Right lung (tissue), 5 donors: Measurements from ENCODE around the gene CATSPERZ. TPM values are rescaled to one million over a fixed set of nuclear protein-coding genes. Genes with fewer than 3 reads are reported as not detected.
"Not testable (repeated sequence)": the region's sequence is repeated elsewhere in the genome, so short reads cannot be mapped to it uniquely, and the experiment has no call there.

Experiments used
- DNase-seq, 2 donors: peaks; one replicate each; pipeline ENCODE4 v3.0.0-alpha.2; 2013
- polyA plus RNA-seq, 5 donors: library from polyadenylated mRNA; unstranded; fragments of 120-200 nt; gene quantifications; one replicate each; pipeline versions ENCODE4 v1.2.1 to v1.2.3, GENCODE V29; 2013; ENCODE audit warnings: inconsistent platforms in 1 of 5, low replicate concordance in 1 of 5; ENCODE audit not compliant: insufficient read length in 5 of 5, insufficient read depth in 1 of 5

The CATSPERZ gene
- polyA plus RNA-seq, 5 donors = 0.15 to 0.33 (median 0.28) TPM; not detected in 2

DNA sequence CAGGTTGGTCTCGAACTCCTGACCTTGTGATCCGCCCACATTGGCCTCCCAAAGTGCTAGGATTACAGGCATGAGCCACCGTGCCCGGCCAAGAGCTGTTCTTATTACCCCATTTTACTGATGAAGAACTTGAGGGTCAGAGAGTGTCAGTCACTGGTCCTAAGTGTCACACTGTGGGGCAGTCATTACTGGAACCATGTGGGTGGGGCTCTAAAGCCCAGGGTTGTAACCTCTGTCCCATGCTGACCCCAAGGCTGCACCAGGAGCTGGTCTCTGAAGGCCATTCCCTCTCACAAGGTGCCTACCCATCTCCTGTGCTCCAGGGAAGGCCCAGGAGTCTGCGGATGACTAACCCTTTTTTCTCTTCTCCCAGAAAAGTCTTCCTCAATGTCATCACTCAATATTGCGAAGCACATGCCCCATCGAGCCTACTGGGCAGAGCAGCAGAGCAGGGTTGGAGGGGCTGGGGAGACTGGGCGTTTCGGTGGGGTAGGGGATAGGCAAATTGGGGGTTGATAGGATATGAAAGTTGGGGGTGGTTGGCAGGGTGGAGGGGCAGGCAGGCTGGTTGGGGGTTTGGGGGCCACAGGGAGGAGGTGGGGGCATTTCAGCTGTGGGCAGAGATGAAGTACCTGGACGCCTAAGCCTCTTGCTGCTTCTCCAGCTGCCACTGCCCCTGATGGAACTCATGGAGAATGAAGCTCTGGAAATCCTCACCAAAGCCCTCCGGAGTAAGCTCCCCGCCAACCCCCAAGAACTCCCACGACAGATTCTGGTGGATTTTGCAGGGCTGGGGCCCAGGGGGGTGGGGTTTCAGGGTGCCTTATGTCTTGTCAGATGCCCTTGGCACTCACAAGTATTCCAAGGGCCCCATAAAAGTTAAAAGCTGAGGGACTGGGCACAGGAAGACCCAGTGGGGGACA lies 3.2 kb downstream of the CATSPERZ start:
- DNase-seq = no peak

DNA sequence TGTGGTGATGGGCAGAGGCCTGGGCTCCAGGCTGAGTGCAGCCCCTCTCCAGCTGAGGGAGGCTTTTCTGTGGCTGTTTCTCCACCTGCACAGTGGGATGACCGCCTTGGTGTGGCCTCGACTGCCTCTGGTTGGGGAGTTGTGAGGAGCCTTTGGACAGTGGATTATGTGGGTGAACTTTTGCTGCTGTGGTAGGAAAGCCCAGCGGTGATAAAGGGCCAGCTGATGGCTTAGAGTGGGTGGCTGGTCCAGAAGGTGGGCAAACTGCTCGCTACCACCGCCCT lies 3.8 kb downstream of the CATSPERZ start:
- no peak for DNase-seq

DNA sequence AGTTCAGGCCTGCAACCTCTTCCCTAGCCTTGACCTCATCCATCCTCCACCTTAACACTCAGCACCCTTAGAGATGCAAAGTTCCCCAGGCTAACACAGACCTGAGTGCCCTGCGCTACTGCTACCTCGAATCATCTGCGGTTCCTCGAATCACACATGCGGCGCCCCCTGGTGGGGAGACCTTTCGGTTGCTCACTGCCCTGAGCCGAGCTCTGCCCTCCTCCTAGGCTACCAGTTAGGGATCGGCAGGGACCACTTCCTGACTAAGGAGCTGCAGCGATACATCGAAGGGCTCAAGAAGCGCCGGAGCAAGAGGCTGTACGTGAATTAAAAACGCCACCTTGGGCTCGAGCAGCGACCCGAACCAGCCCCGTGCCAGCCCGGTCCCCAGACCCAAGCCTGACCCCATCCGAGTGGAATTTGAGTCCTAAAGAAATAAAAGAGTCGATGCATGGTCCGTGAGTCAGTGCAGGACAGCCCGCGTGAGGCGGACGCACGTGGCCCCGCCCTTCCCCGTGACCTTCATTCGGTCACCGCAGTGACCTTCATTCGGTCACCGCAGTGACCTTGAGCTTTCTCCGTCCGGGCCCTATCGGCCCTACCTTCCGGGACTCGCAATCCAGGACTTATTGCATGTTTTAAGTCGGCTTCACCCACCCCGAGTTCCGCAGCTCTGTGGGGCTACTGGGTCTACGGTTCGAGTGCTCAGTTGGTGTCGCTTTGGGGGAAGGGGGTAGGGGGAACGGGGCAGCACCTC lies 4.3 kb downstream of the CATSPERZ start:
- DNase-seq = peak; percentile 76 to 79

DNA sequence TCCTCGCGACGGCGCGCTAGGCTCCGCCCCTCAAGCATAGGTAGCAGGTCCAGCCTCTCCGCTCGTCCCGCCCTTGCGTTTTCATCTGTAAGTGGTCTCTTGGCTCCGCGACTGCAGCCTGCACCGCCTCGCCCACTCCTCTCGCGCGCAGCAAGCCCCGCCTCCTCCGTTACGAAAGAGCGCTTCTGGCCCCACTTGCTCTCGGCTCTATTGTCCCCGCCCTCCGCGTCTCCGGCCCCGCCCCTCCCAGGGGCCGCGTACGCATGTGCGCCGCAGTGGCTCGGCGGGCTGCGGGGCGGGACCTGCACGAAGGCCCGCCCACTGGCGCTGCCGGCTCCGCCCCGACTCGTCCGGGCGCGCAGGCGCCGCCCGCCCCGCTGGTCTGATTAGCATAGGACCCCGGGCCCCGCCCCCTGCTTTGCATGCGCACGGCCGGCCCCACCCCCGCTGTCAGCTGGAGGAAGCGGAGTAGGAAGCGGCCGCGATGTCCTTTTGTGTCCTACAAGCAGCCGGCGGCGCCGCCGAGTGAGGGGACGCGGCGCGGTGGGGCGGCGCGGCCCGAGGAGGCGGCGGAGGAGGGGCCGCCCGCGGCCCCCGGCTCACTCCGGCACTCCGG lies 5.0 kb downstream of the CATSPERZ start, which contains the start of gene ESRRA:
Gene ESRRA (plus strand): TSS at position 450 of the 616 bp plus-strand sequence. CDS start 1,656 bp downstream, outside the sequence.
- DNase-seq = peak; percentile 98 to 99

DNA sequence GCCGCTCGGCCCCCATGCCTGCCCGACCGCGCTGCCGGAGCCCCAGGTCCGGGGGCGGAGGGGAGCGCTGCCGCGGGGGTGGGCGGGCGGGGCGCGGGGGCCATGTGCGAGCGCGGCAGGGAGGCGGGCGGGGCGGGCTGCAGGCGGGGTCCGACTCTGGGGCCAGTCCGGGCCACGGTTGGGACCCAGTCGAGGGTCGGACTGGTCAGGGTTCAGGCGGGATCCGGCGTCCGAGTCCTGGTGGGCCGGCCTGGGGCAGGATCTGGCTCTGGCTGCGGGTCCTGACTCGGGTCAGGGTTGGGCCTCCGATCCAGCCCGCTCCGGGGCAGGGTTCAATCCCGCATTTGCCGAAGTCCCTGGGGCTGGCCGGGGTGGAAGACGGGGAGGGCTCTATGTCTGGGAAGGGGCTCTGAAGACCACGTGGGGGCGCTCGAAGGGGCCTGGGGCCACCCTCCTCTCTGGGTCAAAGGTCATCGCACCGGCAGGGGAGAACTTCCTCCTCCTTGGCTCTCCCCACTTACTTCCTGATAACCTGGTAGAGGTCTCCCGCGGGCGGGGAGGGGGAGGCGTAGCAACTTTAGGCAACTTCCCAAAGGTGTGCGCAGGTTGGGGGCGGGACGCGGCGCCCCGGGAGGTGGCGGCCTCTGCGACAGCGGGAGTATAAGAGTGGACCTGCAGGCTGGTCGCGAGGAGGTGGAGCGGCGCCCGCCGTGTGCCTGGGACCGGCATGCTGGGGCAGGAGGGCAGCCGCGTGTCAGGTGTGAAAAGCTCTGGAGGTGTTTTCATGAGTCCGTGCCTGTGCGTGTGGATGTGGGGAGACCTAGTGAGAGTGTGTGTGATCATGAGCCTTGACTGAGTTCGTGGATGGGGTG lies 5.8 kb downstream of the CATSPERZ start:
- DNase-seq = no peak

DNA sequence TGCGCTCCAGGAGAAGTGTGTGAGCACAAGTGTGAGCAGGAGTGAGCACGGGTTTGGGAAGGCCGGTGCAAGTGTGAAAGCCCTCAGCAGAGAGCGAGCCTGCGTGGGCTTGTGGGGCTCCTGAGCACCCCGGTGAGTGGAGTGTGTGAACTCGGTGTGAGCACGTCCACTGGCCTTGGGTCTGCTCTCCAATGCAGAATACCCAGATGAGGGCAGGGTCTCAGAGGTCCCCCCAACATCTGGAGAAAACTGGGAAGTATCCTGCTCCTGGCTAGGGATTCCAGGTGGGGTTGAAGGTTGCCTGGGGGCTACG lies 6.4 kb downstream of the CATSPERZ start:
- DNase-seq = no peak

DNA sequence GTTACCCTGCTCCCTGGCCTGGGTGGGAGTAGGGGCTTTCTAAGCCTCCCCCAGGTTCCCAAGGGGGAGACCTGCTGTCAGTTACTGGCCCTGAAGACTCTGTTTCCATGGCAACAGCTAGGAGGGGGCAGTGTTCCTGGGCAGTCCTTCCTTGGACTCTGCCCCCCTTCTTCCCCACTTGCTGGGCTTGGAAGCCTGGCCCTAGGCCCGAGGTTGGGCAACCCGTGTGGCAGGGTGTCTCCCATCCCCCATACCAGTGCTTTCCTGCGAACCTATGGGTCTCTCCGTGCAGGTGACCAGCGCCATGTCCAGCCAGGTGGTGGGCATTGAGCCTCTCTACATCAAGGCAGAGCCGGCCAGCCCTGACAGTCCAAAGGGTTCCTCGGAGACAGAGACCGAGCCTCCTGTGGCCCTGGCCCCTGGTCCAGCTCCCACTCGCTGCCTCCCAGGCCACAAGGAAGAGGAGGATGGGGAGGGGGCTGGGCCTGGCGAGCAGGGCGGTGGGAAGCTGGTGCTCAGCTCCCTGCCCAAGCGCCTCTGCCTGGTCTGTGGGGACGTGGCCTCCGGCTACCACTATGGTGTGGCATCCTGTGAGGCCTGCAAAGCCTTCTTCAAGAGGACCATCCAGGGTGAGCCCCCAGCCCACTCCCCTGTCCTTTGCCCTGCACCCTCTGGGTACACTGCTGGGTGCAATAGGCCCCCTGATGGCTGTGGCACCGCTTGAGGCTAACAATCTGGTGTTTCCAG lies 6.9 kb downstream of the CATSPERZ start:
- no peak for DNase-seq

DNA sequence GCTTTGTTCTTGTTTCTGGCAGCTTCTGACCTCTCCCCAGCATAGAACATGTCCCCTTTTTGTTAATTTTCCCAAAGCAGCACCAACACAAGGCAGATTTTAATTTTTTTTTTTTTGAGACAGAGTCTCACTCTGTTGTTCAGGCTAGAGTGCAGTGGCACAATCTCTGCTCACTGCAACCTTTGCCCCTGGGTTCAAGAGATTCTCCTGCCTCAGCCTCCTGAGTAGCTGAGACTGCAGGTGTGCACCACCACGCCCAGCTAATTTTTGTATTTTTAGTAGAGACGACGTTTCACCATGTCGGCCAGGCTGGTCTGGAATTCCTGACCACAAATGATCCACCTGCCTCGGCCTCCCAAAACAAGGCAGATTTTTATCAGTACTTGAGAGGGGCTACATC lies 7.6 kb downstream of the CATSPERZ start:
- not testable (repeated sequence) for DNase-seq

DNA sequence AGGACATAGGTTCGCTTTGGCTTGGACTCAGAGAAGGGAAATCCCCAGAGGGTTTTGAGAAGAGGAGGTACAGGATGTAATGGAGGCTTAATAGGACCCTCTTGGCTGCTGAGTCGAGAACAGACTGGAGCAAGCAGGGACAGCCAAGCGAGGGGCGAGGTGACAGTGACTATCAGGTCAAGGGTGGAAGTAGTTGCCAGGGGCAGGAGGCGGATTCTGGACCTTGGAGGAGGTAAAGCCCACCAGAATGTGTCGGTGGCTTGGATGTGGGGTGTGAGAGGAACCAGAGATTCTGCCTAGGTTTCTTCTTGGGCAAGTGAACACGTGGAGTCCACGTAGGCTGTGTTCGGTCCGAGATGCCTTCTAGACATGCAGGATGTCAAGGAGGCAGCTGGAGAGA lies 12.8 kb downstream of the CATSPERZ start:
- DNase-seq = no peak

DNA sequence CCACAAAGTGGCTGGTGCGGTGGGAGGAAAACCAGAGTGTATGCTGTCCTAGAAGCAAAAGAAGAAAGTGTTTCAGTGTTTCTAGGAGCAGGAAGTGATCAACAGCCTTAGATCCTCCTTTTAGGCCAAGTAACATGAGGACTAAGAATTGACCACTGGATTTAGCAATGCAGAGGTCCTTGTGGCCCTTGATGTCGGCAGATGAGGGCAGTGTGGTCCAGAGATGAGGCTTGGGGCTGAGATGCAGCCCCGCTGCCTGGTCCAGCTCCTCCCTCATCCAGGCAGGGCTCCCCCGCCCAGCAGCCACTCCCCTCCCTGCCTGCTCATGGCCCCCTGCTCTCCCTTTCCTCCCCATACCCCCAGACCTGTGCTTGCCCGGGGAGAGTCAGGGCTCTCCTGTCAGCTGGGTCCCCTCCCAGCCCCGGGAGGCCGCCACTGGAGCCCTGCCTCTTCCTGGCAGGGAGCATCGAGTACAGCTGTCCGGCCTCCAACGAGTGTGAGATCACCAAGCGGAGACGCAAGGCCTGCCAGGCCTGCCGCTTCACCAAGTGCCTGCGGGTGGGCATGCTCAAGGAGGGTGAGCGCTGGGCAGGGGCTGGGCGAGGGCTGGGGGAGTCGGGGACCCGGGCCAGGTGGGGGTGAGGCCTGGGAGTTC lies 13.5 kb downstream of the CATSPERZ start:
- no peak for DNase-seq

DNA sequence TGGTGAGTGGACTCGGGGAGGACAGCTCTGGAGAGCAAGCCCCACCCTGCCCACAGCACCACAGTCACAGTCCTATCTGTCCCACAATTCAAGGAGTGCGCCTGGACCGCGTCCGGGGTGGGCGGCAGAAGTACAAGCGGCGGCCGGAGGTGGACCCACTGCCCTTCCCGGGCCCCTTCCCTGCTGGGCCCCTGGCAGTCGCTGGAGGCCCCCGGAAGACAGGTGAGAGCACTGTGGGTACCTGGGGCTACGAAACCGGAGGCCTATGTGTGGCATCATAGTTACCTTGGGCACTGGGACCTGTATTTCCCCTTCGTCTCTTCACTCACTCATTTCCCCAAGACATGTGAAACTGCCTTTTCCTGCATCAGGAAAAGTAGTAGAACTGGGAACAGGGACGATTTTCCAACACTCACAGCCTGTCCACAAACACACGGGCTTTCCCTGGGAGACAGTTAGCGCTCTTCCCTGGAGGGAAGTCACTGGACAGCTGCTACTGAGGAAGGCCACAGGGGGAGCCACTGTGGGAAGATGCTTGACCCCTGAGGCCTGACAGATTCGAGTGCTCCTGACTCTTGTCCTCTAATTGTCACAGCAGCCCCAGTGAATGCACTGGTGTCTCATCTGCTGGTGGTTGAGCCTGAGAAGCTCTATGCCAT lies 14.1 kb downstream of the CATSPERZ start:
- no peak for DNase-seq

DNA sequence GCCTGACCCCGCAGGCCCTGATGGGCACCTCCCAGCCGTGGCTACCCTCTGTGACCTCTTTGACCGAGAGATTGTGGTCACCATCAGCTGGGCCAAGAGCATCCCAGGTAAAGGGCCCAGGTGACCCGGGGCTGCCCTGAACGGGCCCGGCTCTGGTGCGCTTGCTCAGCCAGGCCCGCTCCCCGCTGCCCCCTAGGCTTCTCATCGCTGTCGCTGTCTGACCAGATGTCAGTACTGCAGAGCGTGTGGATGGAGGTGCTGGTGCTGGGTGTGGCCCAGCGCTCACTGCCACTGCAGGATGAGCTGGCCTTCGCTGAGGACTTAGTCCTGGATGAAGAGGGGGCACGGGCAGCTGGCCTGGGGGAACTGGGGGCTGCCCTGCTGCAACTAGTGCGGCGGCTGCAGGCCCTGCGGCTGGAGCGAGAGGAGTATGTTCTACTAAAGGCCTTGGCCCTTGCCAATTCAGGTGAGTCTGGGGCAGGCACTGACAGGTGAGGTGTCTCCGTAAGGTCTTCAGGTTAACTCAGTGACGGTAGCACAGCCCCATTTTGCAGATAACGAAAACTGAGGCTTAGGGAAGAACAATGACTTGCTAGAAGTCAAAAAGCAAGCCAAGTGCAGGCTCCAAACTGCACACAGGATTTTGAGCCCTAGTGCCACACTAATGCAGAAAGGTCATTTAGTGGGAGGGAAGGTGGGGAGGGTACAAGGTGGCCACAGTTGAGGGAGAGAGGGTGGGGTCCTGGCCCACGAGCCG lies 14.8 kb downstream of the CATSPERZ start:
- no peak for DNase-seq

DNA sequence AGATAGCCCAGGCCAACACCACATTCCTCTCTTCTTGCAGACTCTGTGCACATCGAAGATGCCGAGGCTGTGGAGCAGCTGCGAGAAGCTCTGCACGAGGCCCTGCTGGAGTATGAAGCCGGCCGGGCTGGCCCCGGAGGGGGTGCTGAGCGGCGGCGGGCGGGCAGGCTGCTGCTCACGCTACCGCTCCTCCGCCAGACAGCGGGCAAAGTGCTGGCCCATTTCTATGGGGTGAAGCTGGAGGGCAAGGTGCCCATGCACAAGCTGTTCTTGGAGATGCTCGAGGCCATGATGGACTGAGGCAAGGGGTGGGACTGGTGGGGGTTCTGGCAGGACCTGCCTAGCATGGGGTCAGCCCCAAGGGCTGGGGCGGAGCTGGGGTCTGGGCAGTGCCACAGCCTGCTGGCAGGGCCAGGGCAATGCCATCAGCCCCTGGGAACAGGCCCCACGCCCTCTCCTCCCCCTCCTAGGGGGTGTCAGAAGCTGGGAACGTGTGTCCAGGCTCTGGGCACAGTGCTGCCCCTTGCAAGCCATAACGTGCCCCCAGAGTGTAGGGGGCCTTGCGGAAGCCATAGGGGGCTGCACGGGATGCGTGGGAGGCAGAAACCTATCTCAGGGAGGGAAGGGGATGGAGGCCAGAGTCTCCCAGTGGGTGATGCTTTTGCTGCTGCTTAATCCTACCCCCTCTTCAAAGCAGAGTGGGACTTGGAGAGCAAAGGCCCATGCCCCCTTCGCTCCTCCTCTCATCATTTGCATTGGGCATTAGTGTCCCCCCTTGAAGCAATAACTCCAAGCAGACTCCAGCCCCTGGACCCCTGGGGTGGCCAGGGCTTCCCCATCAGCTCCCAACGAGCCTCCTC lies 15.7 kb downstream of the CATSPERZ start:
- not testable (repeated sequence) for DNase-seq

DNA sequence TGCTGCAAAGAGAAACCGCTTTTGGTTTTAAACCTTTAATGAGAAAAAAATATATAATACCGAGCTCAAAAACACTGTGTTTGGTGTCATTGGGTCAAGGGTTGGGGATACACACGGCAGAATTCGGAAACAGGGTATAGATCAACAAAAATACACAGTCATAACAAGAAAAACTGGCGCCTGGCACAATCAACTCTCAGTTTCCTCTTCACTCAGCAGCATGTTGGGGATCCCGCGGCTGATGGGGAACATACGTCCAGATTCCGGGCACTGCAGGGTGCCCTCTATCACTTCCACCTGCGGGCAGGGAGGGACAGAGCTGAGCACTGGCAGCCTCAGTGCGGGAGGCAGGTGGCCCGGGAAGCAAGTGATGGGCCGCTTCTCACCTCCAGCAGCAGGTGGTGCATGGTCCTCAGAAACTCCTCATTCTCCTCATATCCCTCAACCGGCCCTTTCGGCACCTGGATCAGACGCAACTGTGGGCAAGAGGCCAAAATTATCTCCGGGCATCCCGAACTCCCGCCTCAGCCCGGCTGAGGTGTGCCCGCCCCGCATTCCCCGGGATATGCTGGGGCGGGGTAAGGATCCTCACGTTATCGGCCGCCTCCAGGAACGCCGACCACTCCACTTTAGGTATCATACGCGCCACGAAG lies 16.6 kb downstream of the CATSPERZ start:
- no peak for DNase-seq

DNA sequence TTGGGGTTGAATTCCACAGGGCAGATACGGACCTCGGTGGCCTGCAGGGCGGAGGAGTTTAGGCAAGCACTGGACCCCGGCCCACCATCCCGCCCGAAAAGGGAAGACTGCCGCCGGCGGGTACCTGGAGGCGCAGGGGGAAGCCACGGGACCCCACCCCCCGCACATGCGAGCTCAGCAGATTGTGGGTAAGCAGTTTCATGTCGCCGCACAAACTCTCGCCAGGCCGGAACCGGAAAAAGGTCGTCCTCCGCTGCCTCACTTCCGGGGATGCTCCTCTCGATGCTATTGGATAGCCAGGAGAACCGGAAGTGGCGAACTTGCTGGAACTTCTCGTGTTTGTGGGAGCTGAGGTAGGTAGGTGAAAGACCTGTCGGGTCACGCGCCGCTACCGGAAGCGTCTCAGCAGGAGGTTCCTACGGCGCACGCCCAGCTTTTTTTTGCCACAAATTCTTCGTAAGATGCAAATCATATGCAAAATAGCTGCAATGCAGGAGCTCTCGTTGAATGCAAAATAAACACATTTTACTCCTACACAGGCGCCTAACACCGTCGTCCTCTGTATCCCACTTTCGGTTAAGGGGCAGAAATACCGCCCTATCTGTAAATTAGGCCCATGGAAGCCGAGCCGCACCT lies 17.3 kb downstream of the CATSPERZ start, which contains the start of gene TRMT112:
Gene TRMT112 (minus strand): TSS at position 235 of the 636 bp plus-strand sequence. CDS start 33 bp downstream, at position 202.
- DNase-seq = peak; percentile 91 to 95

DNA sequence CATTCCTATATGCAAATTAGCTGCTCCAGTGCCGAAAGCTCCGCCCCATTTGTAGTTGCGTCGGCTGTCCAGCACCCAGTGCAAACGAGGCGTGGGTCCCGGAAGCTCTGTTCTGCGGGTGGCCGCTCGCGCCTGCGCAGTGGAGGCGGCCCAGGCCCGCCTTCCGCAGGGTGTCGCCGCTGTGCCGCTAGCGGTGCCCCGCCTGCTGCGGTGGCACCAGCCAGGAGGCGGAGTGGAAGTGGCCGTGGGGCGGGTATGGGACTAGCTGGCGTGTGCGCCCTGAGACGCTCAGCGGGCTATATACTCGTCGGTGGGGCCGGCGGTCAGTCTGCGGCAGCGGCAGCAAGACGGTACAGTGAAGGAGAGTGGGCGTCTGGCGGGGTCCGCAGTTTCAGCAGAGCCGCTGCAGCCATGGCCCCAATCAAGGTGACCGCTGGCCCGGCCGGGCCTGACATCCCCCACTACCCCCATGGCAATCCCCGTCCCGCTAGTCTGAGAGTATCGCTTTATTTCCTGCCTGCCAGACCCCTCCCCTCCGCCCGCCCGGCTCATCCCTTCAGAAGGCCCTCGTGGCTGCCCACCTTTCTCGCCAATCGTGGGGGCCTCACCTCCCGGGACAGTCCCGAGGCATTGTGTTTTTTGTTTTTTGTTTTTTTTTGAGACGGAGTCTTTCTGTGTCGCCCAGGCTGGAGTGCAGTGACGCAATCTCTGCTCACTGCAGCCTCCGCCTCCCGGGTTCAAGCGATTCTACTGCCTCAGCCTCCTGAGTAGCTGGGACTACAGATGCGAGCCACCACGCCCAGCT lies 18.0 kb downstream of the CATSPERZ start, which contains the start of gene PRDX5:
Gene PRDX5 (plus strand): TSS at position 161 of the 805 bp plus-strand sequence. CDS start 95 bp downstream, at position 256.
- DNase-seq = peak; percentile 96 to 97
